Activated naive CD8-positive, alpha-beta T cell treated with anti-CD3 and anti-CD28 coated beads, Interleukin-2, amount 50 U/mL, for 16 hours (primary cell): Measurements from ENCODE around the gene GNMT.

Experiments
- DNase-seq: peaks from one replicate; pipeline ENCODE4 v3.0.0-alpha.2; 2020; ENCODE audit warnings: low read depth, low spot score

Gene GNMT

GRCh38 chr6:42960243-42961019 lies at the start of gene GNMT:
GNMT (plus strand) TSS chr6:42960754; CDS start chr6:42960768, 14 bp downstream.
- DNase-seq: no peak

DNA sequence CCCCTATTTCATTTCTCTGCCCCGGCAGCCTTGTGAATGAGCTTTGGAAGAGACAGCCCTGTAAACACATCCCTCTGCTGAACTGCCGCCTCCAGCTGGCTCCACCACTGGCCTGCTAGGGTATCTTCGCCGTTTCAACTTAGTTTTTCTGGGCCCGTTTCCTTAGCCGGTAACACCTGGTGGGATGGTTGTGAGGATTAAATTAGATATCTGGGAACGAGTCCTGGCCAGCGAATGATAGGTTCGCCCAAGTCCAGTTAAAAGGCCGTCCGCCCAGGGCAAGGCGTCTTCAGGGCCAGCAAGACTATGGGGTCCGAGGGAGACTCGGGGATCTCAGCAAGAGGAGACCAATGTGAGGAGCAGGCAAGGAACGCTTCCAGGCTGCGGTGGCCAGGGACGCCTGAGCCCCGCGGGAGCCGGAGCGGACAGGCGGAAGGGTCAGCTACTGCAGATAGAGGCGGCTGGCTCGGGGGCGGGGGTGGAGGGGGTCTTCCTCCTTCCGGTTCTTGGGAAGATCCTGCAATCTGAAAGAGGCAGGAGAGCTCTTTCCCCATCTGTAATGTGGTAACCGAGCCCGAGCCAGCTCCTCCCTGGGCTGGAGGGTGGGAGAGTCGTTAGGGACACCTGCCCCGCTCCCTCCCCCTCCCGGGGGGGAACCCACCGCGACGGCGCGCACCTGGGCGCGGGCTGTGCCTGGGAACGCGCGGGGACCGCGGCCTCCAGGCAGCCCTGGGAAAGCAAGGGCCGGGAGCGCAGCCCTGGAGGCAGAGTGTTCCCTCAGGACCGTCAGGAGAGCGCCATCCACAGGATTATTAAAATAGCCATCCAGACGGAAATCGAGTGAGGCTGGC lies 49.2 kb upstream of the GNMT start:
- DNase-seq: no peak

- DNase-seq: no peak
Measured at GRCh38 chr6:42914546-42914945, 46.0 kb upstream of the GNMT start.

DNA sequence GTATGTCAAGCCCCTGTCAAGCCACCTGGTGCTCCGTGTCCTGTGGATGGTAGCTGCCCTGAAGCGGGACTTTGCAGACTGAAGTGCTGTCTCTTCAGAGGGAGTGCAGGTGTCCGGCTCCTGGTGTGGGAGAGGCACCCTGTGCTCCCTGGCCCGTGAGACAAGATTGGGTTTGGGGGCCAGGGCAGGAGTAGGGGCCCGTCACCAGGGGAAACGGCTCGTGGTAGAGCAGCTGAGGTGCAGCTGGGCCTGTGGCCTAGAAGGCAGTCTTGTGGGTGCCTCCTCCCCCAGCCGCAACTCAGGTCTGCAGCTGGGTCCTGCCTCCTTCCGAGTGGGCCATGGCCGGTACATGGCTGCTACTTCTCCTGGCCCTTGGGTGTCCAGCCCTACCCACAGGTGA lies 44.8 kb upstream of the GNMT start, which contains the start of gene PTCRA:
PTCRA (plus strand) TSS at position 322 of the 400 bp plus-strand sequence; CDS start at position 339, 17 bp downstream.
- DNase-seq: no peak

DNA sequence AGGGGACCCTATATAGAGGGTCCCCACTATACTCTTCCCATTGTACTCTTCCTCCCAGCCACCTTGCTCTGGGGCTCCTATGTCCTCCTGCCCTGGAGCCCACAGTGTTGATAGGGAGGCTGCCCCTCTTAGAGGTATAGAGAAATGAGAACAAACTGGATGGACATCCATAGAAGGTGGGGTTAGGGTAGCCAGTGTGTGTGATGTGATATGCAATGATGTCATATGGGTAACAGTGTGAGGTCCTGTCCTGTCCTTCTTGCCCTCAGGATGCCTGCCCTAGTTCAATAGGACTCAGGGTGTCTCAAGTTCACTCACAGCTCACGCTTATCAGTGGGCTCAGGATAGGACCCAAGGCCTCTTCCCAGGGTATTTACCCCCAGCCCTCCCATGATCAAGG lies 44.3 kb upstream of the GNMT start:
- no peak for DNase-seq

DNA sequence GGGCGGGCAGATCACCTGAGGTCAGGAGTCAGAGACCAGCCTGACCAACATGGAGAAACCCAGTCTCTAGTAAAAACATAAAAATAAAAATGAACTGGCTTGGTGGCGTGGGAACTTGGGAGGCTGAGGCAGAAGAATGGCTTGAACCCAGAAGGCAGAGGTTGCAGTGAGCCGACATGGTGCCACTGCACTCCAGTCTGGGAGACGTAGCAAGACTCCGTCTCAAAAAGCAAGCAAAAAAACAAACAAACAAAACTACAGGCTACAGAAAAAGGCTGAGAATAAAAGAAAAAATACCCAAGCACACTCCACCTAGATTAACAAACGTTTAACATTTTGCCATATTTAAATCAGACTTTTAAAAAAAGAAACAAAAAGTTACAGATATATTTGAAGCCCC lies 38.8 kb upstream of the GNMT start:
- DNase-seq: no peak

DNA sequence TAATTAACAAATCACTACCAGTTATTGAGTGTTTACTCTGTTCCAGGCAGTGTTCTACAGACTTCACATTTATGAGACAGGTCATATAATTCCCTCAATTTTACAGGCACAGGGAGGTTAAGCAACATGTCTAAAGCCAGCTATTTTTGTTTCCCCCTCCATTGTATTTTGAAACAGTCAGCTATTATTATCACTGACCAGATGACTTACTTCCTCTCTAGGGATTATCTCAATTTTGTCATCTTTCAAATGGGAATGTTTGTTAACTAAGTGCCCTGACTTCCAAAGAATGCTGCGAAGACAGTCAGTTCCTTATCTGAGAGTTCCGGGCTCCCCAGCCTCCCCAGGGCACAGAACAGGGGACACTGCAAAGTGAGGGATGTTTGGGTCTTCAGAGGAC lies 36.9 kb upstream of the GNMT start:
- no peak for DNase-seq

GRCh38 chr6:42925248-42925857 lies 35.2 kb upstream of the GNMT start:
- DNase-seq: no peak

GRCh38 chr6:42928986-42929820 lies 31.4 kb upstream of the GNMT start, which contains the start of gene CNPY3:
CNPY3 (plus strand) TSS chr6:42929480; CDS start chr6:42929571, 91 bp downstream.
- peak; percentile 88 for DNase-seq

- peak; percentile 25 for DNase-seq
Measured at GRCh38 chr6:42929821-42930360, 30.7 kb upstream of the GNMT start.

DNA sequence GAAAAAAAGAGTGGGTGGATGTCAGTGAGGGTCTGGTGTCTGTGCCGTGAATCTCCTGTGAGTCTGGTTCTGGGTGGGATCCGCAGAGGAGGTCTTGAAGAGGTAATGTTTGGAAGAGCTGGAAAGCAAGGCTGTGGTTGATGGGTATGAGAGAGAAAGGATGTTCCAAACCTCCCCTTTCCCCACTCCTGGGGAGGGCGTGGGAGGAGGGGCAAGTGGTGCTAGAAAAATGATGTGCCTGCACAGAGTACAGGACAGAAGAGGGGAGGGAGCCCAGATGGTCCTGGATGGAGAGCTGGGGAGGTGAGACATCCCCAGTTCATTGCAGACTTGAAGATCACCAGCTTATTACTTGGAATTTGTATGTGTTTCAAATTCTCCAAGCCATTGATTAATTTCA lies 28.1 kb upstream of the GNMT start:
- no peak for DNase-seq

GRCh38 chr6:42933205-42933604 lies 27.3 kb upstream of the GNMT start:
- no peak for DNase-seq

DNA sequence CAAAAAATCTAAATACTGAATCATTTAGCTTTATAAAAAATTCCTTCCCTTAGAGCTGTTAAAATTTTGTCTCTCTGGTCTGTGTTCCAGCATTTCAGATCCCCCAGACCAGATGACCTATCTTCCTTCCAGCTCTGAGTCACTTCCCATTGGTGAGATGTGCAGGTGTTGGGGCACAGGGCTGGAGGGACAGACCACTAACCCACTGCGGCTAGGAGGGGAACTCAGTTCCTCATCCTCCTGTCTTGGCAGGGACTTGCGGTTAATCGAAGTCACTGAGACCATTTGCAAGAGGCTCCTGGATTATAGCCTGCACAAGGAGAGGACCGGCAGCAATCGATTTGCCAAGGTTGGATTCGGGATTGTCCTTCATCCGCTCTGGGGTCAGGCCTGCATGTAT lies 25.2 kb upstream of the GNMT start:
- no peak for DNase-seq

GRCh38 chr6:42936398-42936797 lies 24.2 kb upstream of the GNMT start:
- DNase-seq: no peak

GRCh38 chr6:42937548-42938427 lies 22.8 kb upstream of the GNMT start:
- DNase-seq: no peak

DNA sequence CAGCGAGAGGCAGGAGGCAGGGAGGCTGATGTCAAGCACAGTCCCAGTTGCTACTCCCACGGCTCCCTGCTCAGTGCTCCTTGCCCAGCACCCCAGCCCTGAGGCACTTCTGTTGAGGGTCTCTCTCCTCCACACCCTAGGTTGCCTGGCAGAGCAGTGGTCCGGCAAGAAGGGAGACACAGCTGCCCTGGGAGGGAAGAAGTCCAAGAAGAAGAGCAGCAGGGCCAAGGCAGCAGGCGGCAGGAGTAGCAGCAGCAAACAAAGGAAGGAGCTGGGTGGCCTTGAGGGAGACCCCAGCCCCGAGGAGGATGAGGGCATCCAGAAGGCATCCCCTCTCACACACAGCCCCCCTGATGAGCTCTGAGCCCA lies 22.1 kb upstream of the GNMT start:
- no peak for DNase-seq

DNA sequence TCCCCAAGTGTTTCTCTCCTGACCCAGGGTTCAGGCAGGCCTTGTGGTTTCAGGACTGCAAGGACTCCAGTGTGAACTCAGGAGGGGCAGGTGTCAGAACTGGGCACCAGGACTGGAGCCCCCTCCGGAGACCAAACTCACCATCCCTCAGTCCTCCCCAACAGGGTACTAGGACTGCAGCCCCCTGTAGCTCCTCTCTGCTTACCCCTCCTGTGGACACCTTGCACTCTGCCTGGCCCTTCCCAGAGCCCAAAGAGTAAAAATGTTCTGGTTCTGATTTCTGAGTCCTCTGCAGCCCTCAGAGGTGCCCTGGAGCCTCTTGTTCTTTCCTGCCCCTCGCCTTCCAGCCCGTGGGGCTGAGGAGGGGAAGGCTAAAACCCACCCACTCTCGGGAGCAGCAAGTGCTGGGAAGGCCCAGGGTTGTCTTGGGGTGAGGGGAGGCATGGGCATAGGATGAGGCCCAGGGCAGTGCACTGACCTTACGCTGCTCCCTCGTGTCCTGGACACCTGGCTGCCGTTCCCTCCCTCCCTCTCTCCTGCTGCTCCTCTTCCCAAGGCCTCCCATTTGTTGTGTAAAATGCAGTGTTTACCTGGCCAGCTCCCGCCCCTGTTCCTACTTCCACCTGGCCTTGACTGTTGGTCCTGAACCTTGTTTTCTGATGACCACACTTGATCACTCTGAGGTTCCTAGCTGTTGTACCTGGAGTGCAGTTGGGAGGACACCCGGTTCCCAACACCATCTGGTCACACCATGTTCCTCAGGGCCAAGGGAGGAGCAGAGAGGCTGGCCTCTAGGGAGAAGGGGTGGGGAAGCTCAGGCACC lies 21.4 kb upstream of the GNMT start:
- no peak for DNase-seq

GRCh38 chr6:42939810-42940167 lies 20.8 kb upstream of the GNMT start:
- no peak for DNase-seq

DNA sequence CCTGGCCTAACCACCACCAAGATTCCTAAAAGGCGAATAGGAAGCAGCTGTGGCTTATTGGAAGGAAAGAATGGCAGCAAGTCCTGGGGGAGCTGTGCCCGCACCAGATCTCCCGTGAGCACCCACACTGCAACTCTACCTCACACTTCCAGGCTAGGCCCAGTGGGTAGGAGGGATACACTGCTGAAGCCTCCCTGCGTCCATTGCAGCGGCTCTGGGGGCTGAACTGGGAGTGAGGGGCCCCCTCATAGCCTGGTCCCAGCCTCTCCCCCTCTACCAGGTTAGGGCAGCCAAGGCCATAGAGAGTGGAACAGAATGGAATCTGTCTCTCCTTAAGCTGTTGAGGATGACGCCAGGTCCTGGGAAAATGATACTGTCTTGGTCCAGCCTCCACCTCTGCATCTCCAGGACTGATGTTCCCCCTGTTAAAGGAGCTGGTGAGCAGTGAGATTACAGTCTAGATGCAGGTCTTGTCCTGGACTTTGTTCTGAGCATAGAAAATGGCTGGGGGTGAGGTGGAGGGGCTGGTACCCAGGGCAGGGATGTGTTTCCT lies 20.0 kb upstream of the GNMT start:
- DNase-seq: no peak
